H1 (cell line): ENCODE results near the gene PRKCA. TPM values are rescaled to one million over a fixed set of nuclear protein-coding genes. Genes with fewer than 3 reads are reported as not detected.

Source experiments
- GABPA ChIP-seq: IDR thresholded peaks from 2 replicates; pipeline ENCODE4 v1.6.1; 2011; ENCODE audit warnings: mild to moderate bottlenecking, low read length, moderate library complexity, borderline replicate concordance; ENCODE audit not compliant: insufficient read depth
- NRF1 ChIP-seq: IDR thresholded peaks from 2 replicates; pipeline ENCODE4 v1.6.1; 2011; ENCODE audit warnings: mild to moderate bottlenecking, low read depth, low read length, improper control_type of control experiment
- RNF2 ChIP-seq: fragments of 200-900, 300-1000 bp; sonication (generic); IDR thresholded peaks from 2 replicates; pipeline ENCODE4 v1.7.1; 2016; ENCODE audit warnings: borderline replicate concordance, low read depth, mild to moderate bottlenecking, antibody characterized with exemption, low read length; ENCODE audit not compliant: poor library complexity, severe bottlenecking; ENCODE audit errors: missing control alignments
- TCF12 ChIP-seq: IDR thresholded peaks from 2 replicates; pipeline ENCODE4 v1.6.1; 2011; ENCODE audit warnings: low read depth, mild to moderate bottlenecking, low read length
- YY1 ChIP-seq: IDR thresholded peaks from 2 replicates; pipeline ENCODE4 v1.6.1; 2011; ENCODE audit warnings: low read depth, mild to moderate bottlenecking, low read length
- polyA plus RNA-seq, 7 experiments: library from polyadenylated mRNA; depleted of rRNA in 3 of 7; stranded (reverse) in 5 of 7; unstranded in 2 of 7; fragments of >200 nt in 5 of 7; fragments of 200-250 nt in 2 of 7; gene quantifications; 1 replicate in 5 of 7; 2 replicates in 1 of 7; 4 replicates in 1 of 7; pipeline versions ENCODE4 v1.2.1 to v1.2.3, GENCODE V29; 2011 to 2013; ENCODE audit warnings: missing spikeins in 2 of 7, mixed read lengths in 2 of 7
- total RNA-seq: library from RNA; stranded (reverse); fragmentation: NEBNext Ultra II Directional; extraction: Animal tissue kit (Norgen Biotek cat#: 25700); gene quantifications from 2 replicates; pipeline ENCODE4 v1.2.1, GENCODE V29; 2021

Gene PRKCA
- total and polyA plus RNA-seq, 2 of the 8 experiments (the other 6 are each of a cell fraction or from before 2014, with no cell fraction given): 5.8 to 17.8 TPM

- TF ChIP-seq RNF2 (no peak), GABPA (no peak), YY1 (no peak), TCF12 (no peak), NRF1 (no peak)
Measured at GRCh38 chr17:66354981-66355380, 52.6 kb downstream of the PRKCA start (continued).
